Immature natural killer cell (primary cell): ENCODE measurements around the gene C9. TPM values are rescaled to one million over a fixed set of nuclear protein-coding genes. Genes with fewer than 3 reads are reported as not detected.
"Not testable (repeated sequence)": the region's sequence is repeated elsewhere in the genome, so short reads cannot be mapped to it uniquely, and the experiment has no call there.

Experiments
- DNase-seq, 3 donors: peaks; one replicate each; pipeline ENCODE4 v3.0.0; 2022; ENCODE audit warnings: mixed read lengths in 1 of 3
- H3K27ac Mint-ChIP-seq, 6 donors: one replicate each; pipeline ENCODE4 v1.8.0; 2020; ENCODE audit warnings: mixed read lengths in 6 of 6, mild to moderate bottlenecking in 5 of 6, inconsistent platforms in 4 of 6, moderate library complexity in 3 of 6
- H3K27me3 Mint-ChIP-seq, 3 donors: one replicate each; pipeline ENCODE4 v1.8.0; 2020 to 2021; ENCODE audit warnings: low read depth in 3 of 3, mild to moderate bottlenecking in 3 of 3, mixed read lengths in 3 of 3, moderate library complexity in 3 of 3, inconsistent platforms in 1 of 3
- H3K36me3 Mint-ChIP-seq, 3 donors: one replicate each; pipeline ENCODE4 v1.8.0; 2020; ENCODE audit warnings: mixed read lengths in 3 of 3, inconsistent platforms in 2 of 3, mild to moderate bottlenecking in 2 of 3
- H3K4me1 Mint-ChIP-seq, 2 donors: one replicate each; pipeline ENCODE4 v1.8.0; 2020; ENCODE audit warnings: inconsistent platforms in 2 of 2, mild to moderate bottlenecking in 2 of 2, mixed read lengths in 2 of 2, moderate library complexity in 1 of 2
- H3K4me3 Mint-ChIP-seq, 5 donors: one replicate each; pipeline ENCODE4 v1.8.0; 2020; ENCODE audit warnings: mild to moderate bottlenecking in 5 of 5, mixed read lengths in 5 of 5, inconsistent platforms in 3 of 5, moderate library complexity in 3 of 5
- H3K9me3 Mint-ChIP-seq, 6 donors: one replicate each; pipeline ENCODE4 v1.8.0; 2020; ENCODE audit warnings: mild to moderate bottlenecking in 6 of 6, mixed read lengths in 6 of 6, inconsistent platforms in 4 of 6, moderate library complexity in 3 of 6
- polyA plus RNA-seq, 3 donors: library from polyadenylated mRNA; unstranded; fragments of 300-500 nt; fragmentation: Illumina TruSeq; gene quantifications; one replicate each; pipeline ENCODE4 v1.2.3, GENCODE V29; 2021

The C9 gene
- polyA plus RNA-seq, 3 donors from 2014 or later, result not detected

DNA sequence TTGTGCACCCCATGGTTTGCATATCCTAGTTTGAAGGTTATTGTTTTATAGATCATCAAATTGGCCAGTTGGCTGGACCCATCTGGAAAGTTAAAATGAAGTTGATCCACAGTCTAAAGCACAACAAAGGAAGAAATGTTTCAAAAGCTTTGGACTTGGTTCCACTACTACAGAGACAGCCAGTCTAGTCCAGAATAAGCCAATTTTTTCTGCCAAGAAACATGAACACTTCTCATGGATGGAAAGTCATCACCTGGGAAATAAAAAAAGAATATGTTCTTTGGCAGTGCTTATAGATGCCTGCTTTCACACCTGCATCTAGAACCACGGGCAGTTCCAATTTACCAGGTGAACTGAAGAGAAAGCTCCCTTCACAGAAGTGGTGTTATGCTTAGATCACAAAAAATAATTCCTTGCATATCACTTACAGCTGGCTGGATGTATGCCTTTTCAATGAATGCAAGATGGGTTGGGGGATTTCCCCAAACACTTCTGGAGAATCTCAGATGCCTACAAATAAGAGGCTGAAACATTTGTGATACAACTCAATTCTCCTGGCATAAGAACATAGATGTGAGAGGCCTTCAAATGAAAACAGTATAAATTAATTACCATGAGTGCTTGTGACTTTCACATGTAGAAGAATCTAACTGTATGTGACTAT, 26.9 kb downstream of the C9 start:
- no peak overlapping the region for H3K27ac Mint-ChIP-seq
- DNase-seq, result no peak
- H3K27me3 Mint-ChIP-seq, result peaks cover 0 to 5% (median 3%) of the 10 kb centered on the region in 3 donors
- no peaks in the 10 kb centered on the region for H3K4me1 Mint-ChIP-seq
- no peaks in the 10 kb centered on the region for H3K36me3 Mint-ChIP-seq
- no peak overlapping the region for H3K4me3 Mint-ChIP-seq
- H3K9me3 Mint-ChIP-seq, result no peaks in the 10 kb centered on the region

DNA sequence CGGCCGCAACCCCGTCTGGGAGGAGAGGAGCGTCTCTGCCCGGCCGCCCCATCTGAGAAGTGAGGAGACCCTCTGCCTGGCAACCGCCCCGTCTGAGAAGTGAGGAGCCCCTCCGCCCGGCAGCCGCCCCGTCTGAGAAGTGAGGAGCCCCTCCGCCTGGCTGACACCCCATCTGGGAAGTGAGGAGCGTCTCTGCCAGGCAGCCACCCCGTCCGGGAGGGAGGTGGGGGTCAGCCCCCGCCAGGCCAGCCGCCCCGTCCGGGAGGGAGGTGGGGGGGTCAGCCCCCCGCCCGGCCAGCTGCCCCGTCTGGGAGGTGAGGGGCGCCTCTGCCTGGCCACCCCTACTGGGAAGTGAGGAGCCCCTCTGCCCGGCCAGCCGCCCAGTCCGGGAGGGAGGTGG, 30.0 kb downstream of the C9 start:
- not testable (repeated sequence) for DNase-seq, H3K36me3 Mint-ChIP-seq, H3K27me3 Mint-ChIP-seq, H3K4me3 Mint-ChIP-seq, H3K27ac Mint-ChIP-seq, H3K4me1 Mint-ChIP-seq, H3K9me3 Mint-ChIP-seq

DNA sequence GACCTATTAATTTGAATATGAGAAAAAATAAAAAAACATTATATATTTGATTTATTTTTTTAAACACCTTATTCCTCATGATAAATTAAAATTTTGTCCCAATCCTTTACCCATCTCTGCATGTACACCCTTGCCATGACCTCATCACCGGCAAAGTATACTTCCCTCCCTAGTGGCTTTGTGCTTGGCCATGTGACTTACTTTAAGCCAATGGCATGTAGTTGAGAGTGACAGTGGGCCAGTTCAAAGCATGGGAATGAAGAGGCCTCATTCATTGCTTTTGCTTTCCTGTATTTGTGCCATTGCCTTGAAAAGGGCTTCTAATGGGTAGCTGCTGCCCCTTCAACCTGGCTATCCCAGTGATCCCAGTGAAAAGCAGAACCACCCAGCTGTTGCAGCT, 31.2 kb downstream of the C9 start:
- Mint-ChIP-seq H3K4me1 (no peaks in the 10 kb centered on the region), H3K27ac (no peak overlapping the region), H3K9me3 (no peaks in the 10 kb centered on the region), H3K36me3 (no peaks in the 10 kb centered on the region), H3K4me3 (no peak overlapping the region), H3K27me3 (peaks cover 0 to 3% (median 0%) of the 10 kb centered on the region in 3 donors)
- no peak for DNase-seq

DNA sequence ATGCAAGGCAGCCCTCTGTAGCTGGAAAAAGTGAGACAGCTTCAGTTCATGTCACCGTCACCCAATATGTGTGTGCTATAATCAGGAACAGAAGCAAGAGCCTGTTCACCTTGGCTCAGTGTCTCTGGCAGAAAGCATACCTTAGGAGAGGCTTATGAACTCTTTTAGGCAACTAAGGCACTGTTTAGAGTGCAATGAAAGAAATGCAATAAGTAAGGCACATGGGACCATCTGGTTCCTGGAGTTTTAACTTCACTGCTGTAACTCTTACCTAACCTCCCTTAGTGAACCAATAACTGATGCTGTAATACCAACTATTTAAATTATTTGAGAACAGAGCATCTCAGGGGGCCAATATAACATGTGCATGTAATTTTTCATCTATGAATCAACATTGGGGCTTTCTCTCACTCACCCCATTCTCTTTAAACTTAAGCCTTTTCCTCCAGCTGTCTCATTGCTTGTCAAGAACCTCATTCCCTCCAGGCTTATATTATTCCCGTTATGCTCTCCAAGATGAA, 32.4 kb downstream of the C9 start:
- Mint-ChIP-seq H3K36me3 (no peaks in the 10 kb centered on the region), H3K9me3 (no peaks in the 10 kb centered on the region), H3K4me3 (no peak overlapping the region), H3K27me3 (peaks cover 0 to 3% (median 0%) of the 10 kb centered on the region in 3 donors), H3K4me1 (no peaks in the 10 kb centered on the region), H3K27ac (no peak overlapping the region)
- DNase-seq, result no peak

DNA sequence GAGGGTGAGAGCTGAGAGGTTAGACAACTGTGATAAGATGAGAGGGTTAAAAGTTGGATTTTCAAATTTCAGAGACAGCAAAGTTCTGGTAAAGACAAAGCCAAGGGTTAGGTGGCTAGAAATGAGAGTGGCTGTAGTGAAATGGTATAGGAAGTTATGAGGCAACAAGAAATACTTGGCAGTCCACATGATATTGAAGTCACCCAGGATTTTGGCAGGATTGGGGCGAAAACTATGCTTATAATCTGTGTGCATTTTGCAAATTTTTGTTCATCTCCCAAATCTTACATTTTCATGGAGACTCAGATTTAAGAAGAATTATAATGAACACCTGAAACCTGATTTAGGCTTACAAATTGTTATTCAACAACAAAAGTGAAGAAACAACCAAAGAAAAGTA, 35.6 kb downstream of the C9 start:
- Mint-ChIP-seq H3K4me3 (no peak overlapping the region), H3K27me3 (peaks cover 0 to 3% (median 2%) of the 10 kb centered on the region in 3 donors), H3K27ac (no peak overlapping the region), H3K9me3 (peaks cover 0 to 2% (median 0%) of the 10 kb centered on the region in 6 donors), H3K36me3 (no peaks in the 10 kb centered on the region), H3K4me1 (no peaks in the 10 kb centered on the region)
- DNase-seq, result no peak

DNA sequence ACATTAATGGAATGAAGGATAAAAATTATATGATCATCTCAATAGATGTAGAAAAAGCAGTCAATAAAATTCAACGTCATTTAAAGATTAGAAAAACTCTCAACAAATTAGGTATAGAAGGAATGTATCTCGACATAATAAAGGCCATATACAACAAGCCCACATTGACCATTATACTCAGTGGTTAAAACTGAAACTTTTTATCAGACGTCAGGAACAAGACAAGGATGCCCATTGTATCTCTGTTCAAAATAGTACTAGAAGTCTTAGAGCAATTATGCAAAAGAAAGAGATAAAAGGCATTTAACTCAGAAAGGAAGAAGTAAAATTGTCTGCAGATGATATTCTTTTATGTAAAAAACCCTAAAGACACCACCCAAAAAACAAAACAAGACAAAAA, 40.8 kb downstream of the C9 start:
- Mint-ChIP-seq H3K36me3 (no peaks in the 10 kb centered on the region), H3K27ac (no peak overlapping the region), H3K27me3 (peaks cover 0 to 5% (median 2%) of the 10 kb centered on the region in 3 donors), H3K4me3 (no peak overlapping the region), H3K9me3 (peaks cover 0 to 2% (median 0%) of the 10 kb centered on the region in 6 donors), H3K4me1 (no peaks in the 10 kb centered on the region)
- DNase-seq, result no peak

DNA sequence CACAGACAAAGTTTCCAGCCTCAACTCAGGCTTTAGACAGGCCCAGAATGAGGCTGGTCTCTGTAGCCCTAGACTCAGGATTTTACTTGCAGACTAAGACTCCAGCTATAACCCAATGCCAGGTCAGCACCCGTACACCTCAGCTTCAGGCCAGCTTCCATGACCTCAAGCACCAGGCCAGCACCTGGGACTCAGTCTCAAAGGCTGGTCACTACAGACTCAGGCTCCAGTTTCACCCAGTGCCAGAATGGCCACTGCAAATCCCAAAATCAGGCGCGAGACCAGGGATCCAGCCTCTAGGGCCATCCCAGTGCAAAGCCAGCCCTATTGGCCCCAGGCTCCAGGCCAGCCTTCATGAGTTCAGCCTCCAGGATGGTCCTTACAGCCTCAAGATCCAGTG, 44.9 kb downstream of the C9 start:
- no peaks in the 10 kb centered on the region for H3K36me3 Mint-ChIP-seq
- no peak overlapping the region for H3K4me3 Mint-ChIP-seq
- H3K27me3 Mint-ChIP-seq, result peaks cover 2 to 9% (median 6%) of the 10 kb centered on the region in 3 donors
- peaks cover 0 to 2% (median 0%) of the 10 kb centered on the region in 6 donors for H3K9me3 Mint-ChIP-seq
- DNase-seq, result no peak
- no peaks in the 10 kb centered on the region for H3K4me1 Mint-ChIP-seq
- no peak overlapping the region for H3K27ac Mint-ChIP-seq

DNA sequence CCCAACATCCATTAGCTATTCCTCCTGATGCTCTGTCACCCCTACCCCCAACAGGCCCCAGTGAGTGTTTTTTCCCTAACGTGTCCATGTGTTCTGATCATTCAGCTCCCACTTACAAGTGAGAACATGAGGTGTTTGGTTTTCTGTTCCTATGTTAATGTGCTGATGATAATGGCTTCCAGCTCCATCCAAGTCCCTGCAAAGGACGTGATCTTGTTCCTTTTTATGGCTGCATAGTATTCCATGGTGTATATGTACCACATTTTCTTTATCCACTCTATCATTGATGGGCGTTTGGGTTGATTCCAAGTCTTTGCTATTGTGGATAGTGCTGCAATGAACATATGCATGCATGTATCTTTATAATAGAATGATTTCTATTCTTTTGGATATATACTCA, 47.8 kb downstream of the C9 start:
- not testable (repeated sequence) for H3K4me3 Mint-ChIP-seq, H3K9me3 Mint-ChIP-seq

DNA sequence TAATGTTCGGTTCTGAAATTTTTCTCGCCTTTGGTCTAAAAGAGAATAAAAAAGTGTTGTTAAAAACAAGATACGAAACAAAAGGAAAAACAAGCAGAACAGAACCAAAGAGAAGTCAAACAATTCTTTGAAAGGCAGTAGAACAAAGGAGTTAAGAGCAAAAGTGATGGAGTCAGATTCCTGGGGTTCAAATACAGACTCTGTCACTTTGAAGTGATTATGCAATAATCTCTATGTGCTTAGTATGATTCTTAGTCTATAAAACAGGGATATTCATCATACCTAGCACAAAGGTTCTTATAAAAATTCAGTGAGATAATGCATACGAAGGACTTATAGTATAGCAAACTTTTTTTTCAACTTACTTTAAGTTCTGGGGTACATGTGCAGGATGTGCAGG, 48.3 kb downstream of the C9 start:
- peaks cover 0 to 2% (median 0%) of the 10 kb centered on the region in 6 donors for H3K9me3 Mint-ChIP-seq
- no peaks in the 10 kb centered on the region for H3K36me3 Mint-ChIP-seq
- peaks cover 2 to 9% (median 3%) of the 10 kb centered on the region in 3 donors for H3K27me3 Mint-ChIP-seq
- H3K27ac Mint-ChIP-seq, result no peak overlapping the region
- H3K4me3 Mint-ChIP-seq, result no peak overlapping the region
- no peak for DNase-seq
- H3K4me1 Mint-ChIP-seq, result no peaks in the 10 kb centered on the region

More for the DNA sequence above, 47.8 kb downstream of the C9 start:
- H3K4me1 Mint-ChIP-seq, DNase-seq, H3K27ac Mint-ChIP-seq, H3K36me3 Mint-ChIP-seq, H3K27me3 Mint-ChIP-seq: not testable (repeated sequence)

DNA sequence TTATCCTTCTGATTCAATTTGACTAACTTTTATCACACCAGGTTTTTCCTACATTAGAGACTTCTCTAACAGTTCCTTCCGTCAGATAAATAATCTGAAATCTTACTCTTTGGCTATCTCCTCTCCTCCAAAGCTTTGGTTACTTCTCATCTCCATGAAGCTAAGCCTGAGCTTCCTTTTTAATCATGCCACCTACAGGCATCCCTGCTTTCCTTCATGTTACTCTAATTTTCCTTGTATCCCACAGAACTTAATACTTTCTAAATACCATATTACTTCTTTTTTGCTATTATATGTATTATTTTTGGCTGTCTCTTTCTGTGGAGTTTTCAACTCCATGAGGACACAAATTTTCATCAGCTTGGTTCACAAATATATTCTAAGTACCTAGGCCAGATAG, 49.7 kb downstream of the C9 start:
- Mint-ChIP-seq H3K9me3 (peaks cover 0 to 2% (median 0%) of the 10 kb centered on the region in 6 donors), H3K4me1 (no peaks in the 10 kb centered on the region), H3K27ac (no peak overlapping the region), H3K4me3 (no peak overlapping the region), H3K36me3 (no peaks in the 10 kb centered on the region), H3K27me3 (peaks cover 2 to 9% (median 5%) of the 10 kb centered on the region in 3 donors)
- no peak for DNase-seq

DNA sequence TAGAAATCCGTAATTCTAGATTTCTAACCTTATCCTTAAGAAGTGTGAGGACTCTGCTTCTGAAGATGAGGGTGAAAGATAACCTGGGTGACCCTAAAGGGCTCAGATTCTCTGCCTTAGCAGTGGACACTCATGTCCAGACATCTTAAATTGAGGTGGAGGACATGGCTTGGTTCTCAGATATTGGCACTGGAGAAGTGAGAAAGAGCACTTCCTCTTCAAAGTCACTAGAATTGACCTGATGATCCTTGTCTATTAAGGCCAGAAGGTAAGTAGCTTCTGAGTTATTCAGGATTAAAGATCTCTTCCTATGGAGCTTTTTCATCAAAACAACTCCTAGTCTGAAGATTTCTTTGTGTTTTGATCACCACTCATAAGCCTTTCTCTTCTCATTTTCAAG, 54.8 kb downstream of the C9 start:
- Mint-ChIP-seq H3K9me3 (no peaks in the 10 kb centered on the region), H3K27ac (no peak overlapping the region), H3K36me3 (no peaks in the 10 kb centered on the region), H3K27me3 (peaks cover 0 to 8% (median 0%) of the 10 kb centered on the region in 3 donors), H3K4me3 (no peak overlapping the region), H3K4me1 (no peaks in the 10 kb centered on the region)
- no peak for DNase-seq

DNA sequence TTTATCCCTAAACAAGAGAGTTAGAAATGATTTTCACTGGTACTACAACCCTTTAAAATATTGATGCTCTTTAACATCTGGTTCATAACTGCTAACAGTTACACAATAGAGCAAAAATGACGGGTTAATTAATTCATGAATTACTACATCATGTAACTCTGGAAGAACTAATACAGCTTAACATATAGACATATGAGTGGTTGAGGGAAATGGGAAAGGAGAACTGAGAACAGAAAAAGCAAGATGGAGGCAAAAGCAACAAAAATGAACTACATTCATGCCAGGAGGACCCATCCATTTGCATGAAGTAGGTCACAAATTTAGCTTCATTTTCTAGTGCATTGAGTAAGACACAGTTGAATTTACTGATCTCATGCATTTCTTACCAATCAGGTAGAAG, 61.8 kb downstream of the C9 start:
- no peak for DNase-seq
- peaks cover 2 to 19% (median 11%) of the 10 kb centered on the region in 6 donors for H3K9me3 Mint-ChIP-seq
- H3K4me1 Mint-ChIP-seq, result no peaks in the 10 kb centered on the region
- peaks cover 0 to 6% (median 5%) of the 10 kb centered on the region in 3 donors for H3K27me3 Mint-ChIP-seq
- H3K36me3 Mint-ChIP-seq, result peaks cover 0 to 6% (median 5%) of the 10 kb centered on the region in 3 donors
- H3K27ac Mint-ChIP-seq, result no peak overlapping the region
- no peak overlapping the region for H3K4me3 Mint-ChIP-seq

DNA sequence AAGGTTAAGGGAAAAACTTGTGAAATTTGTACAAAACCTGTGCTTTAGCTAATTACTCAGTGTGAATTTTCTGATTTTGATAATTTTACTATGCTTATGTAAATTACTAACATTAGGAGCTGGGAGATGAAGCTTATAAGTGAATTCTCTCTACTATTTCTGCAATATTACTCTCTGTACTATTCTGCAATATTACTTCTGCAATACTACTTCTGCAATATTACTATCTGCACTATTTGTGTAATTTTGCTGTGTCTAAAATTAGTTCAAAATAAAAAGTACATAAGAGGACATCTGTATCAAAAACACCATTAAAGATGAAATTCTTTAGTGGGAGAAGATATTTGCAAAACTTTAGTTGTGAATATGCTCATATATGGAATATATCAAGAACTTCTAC, 62.9 kb downstream of the C9 start:
- H3K9me3 Mint-ChIP-seq, result peaks cover 2 to 19% (median 11%) of the 10 kb centered on the region in 6 donors
- H3K4me3 Mint-ChIP-seq, result no peak overlapping the region
- peaks cover 0 to 6% (median 6%) of the 10 kb centered on the region in 3 donors for H3K27me3 Mint-ChIP-seq
- no peaks in the 10 kb centered on the region for H3K4me1 Mint-ChIP-seq
- peaks cover 0 to 6% (median 5%) of the 10 kb centered on the region in 3 donors for H3K36me3 Mint-ChIP-seq
- H3K27ac Mint-ChIP-seq, result no peak overlapping the region
- no peak for DNase-seq

DNA sequence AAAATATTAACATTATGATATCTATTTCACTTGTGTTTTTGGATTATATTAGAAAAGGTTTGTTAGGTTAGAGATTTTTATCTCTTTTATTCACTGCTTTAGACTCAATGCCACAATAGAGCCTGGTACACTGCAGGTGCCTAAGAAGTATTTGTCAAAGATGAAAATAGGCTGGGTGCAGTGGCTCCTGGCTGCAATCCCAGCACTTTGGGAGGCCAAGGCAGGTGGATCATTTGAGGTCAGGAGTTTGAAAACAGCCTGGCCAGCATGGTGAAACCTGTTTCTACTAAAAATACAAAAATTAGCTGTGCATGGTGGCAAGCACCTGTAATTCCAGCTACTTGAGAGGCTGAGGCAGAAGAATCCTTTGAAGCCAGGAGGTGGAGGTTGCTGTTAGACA, 64.3 kb downstream of the C9 start:
- Mint-ChIP-seq H3K27me3 (peaks cover 0 to 6% (median 1%) of the 10 kb centered on the region in 3 donors), H3K27ac (no peak overlapping the region), H3K36me3 (peaks cover 0 to 6% (median 5%) of the 10 kb centered on the region in 3 donors), H3K4me3 (no peak overlapping the region), H3K9me3 (peaks cover 2 to 19% (median 11%) of the 10 kb centered on the region in 6 donors), H3K4me1 (no peaks in the 10 kb centered on the region)
- no peak for DNase-seq

DNA sequence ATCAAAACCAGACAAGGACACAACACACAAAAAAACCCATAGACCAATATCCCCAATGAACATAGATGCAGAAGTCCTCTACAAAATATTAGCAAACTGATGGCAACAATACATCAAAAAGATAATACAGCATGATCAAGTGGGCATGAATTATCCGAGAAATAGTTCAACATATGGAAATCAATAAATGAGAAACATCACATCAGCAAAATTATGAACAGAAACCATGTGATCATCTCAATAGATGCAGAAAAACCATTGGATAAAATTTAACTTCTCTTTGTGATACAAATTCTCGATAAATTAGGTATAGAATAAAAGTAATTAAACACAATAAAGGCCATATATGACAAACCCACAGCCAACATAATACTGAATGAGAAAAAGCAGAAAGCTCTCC, 69.6 kb downstream of the C9 start:
- no peak overlapping the region for H3K4me3 Mint-ChIP-seq
- peaks cover 2 to 15% (median 6%) of the 10 kb centered on the region in 3 donors for H3K27me3 Mint-ChIP-seq
- DNase-seq, result no peak
- H3K36me3 Mint-ChIP-seq, result peaks cover 0 to 10% (median 5%) of the 10 kb centered on the region in 3 donors
- H3K4me1 Mint-ChIP-seq, result no peaks in the 10 kb centered on the region
- peaks cover 3 to 23% (median 11%) of the 10 kb centered on the region in 6 donors for H3K9me3 Mint-ChIP-seq
- H3K27ac Mint-ChIP-seq, result no peak overlapping the region
